ENCODE data around the gene LRIG1.

DNA sequence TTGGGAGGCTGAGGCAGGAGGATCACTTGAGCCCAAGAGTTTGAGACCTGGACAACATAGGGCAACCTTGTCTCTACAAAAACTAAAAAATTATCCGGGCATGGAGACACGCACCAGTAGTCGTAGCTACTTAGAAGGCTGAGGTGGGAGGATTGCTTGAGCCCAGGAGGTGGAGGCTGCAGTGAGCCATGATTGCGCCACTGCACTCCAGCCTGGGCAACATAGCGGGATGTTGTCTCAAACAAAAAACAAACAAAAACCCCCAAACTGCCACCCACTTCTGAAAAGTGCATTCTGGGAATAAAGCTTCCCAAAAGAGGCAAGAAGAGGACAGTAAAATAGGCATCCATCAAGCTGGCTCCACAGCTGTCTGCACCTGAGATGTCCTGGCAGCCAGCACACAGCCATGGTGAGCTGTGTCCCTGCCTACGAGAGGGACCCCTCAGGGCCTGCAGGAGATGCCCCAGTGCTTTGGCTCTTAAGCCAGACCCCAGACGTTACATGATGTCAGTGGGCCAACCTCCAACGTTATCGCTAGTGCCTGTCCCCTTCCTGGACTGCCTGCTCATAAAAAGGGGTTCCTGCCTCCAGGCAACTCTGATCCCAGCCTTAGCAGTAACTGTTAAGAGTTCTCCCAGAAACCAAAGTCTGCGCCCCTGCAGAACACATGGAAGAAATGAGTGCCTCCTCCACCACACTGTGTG lies 101.1 kb downstream of the LRIG1 start:
- no peak for TF ChIP-seq CTCF (IDR thresholded peaks at IDR 0.05)
- TF ChIP-seq, protein P1, sequence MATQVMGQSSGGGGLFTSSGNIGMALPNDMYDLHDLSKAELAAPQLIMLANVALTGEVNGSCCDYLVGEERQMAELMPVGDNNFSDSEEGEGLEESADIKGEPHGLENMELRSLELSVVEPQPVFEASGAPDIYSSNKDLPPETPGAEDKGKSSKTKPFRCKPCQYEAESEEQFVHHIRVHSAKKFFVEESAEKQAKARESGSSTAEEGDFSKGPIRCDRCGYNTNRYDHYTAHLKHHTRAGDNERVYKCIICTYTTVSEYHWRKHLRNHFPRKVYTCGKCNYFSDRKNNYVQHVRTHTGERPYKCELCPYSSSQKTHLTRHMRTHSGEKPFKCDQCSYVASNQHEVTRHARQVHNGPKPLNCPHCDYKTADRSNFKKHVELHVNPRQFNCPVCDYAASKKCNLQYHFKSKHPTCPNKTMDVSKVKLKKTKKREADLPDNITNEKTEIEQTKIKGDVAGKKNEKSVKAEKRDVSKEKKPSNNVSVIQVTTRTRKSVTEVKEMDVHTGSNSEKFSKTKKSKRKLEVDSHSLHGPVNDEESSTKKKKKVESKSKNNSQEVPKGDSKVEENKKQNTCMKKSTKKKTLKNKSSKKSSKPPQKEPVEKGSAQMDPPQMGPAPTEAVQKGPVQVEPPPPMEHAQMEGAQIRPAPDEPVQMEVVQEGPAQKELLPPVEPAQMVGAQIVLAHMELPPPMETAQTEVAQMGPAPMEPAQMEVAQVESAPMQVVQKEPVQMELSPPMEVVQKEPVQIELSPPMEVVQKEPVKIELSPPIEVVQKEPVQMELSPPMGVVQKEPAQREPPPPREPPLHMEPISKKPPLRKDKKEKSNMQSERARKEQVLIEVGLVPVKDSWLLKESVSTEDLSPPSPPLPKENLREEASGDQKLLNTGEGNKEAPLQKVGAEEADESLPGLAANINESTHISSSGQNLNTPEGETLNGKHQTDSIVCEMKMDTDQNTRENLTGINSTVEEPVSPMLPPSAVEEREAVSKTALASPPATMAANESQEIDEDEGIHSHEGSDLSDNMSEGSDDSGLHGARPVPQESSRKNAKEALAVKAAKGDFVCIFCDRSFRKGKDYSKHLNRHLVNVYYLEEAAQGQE (IDR thresholded peaks at IDR 0.05; ENCODE audit: insufficient read depth in 1 of 2, low read depth in 2 of 2, low read length in 1 of 2) = no peak

Data from Panc1 (cell line).